KMS-11 (cell line): Measurements from ENCODE around the gene TTC3.

Experiments
- H2AFZ ChIP-seq: fragments of 200-600 bp; sonication (generic); 2 replicates; pipeline ENCODE4 v1.6.1; 2016; ENCODE audit warnings: antibody characterized with exemption, mixed run types, low read depth
- H3K27ac ChIP-seq: fragments of 200-600 bp; sonication (generic); 2 replicates; pipeline ENCODE4 v1.6.1; 2016; ENCODE audit warnings: mild to moderate bottlenecking, mixed run types
- H3K27me3 ChIP-seq: fragments of 200-600 bp; sonication (generic); 2 replicates; pipeline ENCODE4 v1.6.1; 2017; ENCODE audit warnings: mild to moderate bottlenecking, low read depth, mixed run types, moderate library complexity; ENCODE audit not compliant: insufficient read depth
- H3K36me3 ChIP-seq: fragments of 200-600 bp; sonication (generic); 2 replicates; pipeline ENCODE4 v1.6.1; 2017; ENCODE audit warnings: mild to moderate bottlenecking, mixed run types; ENCODE audit not compliant: insufficient read depth
- H3K4me1 ChIP-seq: fragments of 200-600 bp; sonication (generic); 2 replicates; pipeline ENCODE4 v1.6.1; 2016; ENCODE audit warnings: mild to moderate bottlenecking, low read depth, mixed run types; ENCODE audit not compliant: poor library complexity, severe bottlenecking
- H3K4me2 ChIP-seq: fragments of 200-600 bp; sonication (generic); 2 replicates; pipeline ENCODE4 v1.7.0; 2016; ENCODE audit warnings: mild to moderate bottlenecking, mixed run types
- H3K4me3 ChIP-seq: fragments of 200-600 bp; sonication (generic); IDR thresholded peaks from 2 replicates; pipeline ENCODE4 v1.6.1; 2017; ENCODE audit warnings: low read depth, low read length, mixed read lengths; ENCODE audit not compliant: insufficient read depth
- H3K79me2 ChIP-seq: fragments of 200-600 bp; sonication (generic); 2 replicates; pipeline ENCODE4 v1.6.1; 2016; ENCODE audit warnings: low read depth, mixed run types; ENCODE audit not compliant: insufficient read depth
- H3K9ac ChIP-seq: fragments of 200-600 bp; sonication (generic); 2 replicates; pipeline ENCODE4 v1.6.1; 2016; ENCODE audit warnings: mild to moderate bottlenecking, mixed run types
- H4K20me1 ChIP-seq: fragments of 200-600 bp; sonication (generic); 2 replicates; pipeline ENCODE4 v1.6.1; 2016; ENCODE audit warnings: mild to moderate bottlenecking, mixed run types; ENCODE audit not compliant: insufficient read depth
- TF ChIP-seq, protein P1 (sequence below): fragments of 200-600 bp; sonication (generic); conservative IDR thresholded peaks from 2 replicates; pipeline ENCODE4 v1.6.1; 2017; ENCODE audit warnings: low read depth, mild to moderate bottlenecking, antibody characterized with exemption, low read length, moderate library complexity, mixed read lengths

TTC3 gene

DNA sequence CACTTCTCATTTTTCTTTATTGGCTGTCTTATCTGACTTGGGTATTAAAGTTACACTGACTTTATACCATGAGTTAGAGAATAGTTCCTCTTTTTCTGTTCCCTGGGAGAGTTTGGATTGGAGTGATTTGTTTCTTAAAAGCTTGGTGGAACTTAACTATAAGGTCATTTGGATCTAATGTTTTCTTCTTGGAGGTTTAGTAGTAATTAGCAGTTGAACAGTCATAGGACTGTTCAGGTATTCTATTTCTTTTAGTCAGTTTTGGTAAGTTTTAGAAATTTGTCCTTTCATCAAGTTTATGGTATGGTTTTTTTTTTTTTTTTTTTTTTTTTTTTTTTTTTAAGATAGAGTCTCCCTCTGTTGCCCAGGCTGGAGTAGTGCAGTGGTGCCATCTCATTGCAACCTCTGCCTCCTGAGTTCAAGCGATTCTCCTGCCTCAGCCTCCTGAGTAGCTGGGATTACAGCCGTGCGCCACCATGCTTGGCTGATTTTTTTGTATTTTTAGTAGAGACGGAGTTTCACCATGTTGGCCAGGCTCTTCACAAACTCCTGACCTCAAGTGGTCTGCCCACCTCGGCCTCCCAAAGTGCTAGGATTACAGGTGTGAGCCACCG is 6.3 kb downstream of the TTC3 start:
- Histone ChIP-seq H3K36me3 (no peaks in the 10 kb centered on the region), H3K4me1 (peaks cover 13% of the 10 kb centered on the region), H3K27ac (no peak overlapping the region), H4K20me1 (no peaks in the 10 kb centered on the region; the same call in 1 of the 2 replicates), H3K9ac (no peak overlapping the region), H3K4me3 (no peak overlapping the region), H3K4me2 (no peak overlapping the region), H3K27me3 (no peaks in the 10 kb centered on the region), H3K79me2 (peaks cover 82% of the 10 kb centered on the region), H2AFZ (no peak overlapping the region)
- TF ChIP-seq, protein P1, sequence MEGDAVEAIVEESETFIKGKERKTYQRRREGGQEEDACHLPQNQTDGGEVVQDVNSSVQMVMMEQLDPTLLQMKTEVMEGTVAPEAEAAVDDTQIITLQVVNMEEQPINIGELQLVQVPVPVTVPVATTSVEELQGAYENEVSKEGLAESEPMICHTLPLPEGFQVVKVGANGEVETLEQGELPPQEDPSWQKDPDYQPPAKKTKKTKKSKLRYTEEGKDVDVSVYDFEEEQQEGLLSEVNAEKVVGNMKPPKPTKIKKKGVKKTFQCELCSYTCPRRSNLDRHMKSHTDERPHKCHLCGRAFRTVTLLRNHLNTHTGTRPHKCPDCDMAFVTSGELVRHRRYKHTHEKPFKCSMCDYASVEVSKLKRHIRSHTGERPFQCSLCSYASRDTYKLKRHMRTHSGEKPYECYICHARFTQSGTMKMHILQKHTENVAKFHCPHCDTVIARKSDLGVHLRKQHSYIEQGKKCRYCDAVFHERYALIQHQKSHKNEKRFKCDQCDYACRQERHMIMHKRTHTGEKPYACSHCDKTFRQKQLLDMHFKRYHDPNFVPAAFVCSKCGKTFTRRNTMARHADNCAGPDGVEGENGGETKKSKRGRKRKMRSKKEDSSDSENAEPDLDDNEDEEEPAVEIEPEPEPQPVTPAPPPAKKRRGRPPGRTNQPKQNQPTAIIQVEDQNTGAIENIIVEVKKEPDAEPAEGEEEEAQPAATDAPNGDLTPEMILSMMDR, result 0 out of 2 replicates have a peak, but pooled peaks have one; percentile 28

DNA sequence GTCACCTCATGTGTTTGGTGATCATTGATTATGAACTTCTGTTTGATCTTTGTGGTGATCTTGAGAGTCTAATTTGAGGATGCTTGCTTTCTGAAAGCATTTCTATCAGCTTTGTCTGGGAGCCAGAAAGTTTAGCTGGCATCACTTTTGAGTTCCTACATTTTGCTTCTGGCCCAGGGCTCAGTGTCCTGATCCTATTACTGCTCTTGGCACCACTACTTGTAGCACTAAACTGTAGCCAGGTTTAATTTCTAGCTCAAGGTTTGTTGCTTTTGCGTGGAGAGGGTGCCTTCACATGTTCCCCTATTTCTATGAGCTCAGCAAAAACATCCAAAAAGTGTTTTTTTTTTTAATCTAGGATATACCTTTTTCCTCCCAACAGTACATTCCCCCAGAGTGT is 9.3 kb downstream of the TTC3 start:
- no peak overlapping the region for H3K4me3 ChIP-seq
- H4K20me1 ChIP-seq, result no peaks in the 10 kb centered on the region
- TF ChIP-seq, protein P1, result no peak
- no peak overlapping the region for H2AFZ ChIP-seq
- no peak overlapping the region for H3K27ac ChIP-seq
- H3K9ac ChIP-seq, result no peak overlapping the region
- no peaks in the 10 kb centered on the region for H3K36me3 ChIP-seq
- H3K27me3 ChIP-seq, result no peaks in the 10 kb centered on the region
- no peak overlapping the region for H3K4me2 ChIP-seq
- no peaks in the 10 kb centered on the region for H3K4me1 ChIP-seq
- peaks cover 54% of the 10 kb centered on the region; the same call in 1 of the 2 replicates for H3K79me2 ChIP-seq

DNA sequence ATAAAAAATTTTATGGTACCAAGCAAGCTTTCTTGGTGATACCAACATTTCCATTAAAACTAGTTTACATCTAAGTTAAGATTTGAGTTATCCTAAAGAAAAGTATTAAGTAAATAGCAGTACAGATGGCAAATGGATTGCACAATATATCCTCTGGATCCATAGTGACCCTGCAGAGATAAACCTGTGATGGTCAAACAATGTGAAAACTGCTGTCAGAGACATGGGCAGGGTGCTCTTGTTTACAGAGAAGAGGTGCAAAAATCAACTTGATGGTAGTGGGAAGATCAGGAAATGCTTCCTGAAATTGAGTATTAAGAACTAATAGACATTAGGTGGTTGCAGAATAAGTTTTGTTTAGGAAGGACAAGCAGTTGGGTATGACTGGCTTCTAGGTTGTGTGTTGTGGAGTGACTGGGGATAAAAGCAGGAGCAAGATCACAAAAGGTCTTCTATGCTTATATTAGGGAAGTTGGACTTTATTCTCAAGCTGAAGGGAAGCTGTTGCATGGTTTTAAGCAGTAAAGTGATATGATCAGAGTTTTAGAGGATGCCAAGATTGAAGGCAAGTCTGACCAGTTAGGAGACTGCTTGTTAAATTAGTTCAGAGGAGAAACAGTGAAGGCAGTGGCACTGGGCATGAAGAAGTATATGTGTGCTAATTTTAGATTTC is 9.9 kb downstream of the TTC3 start:
- H3K4me3 ChIP-seq, result no peak overlapping the region
- H4K20me1 ChIP-seq, result no peaks in the 10 kb centered on the region
- H3K36me3 ChIP-seq, result no peaks in the 10 kb centered on the region
- H3K27ac ChIP-seq, result no peak overlapping the region
- H2AFZ ChIP-seq, result no peak overlapping the region
- H3K4me2 ChIP-seq, result no peak overlapping the region
- no peaks in the 10 kb centered on the region for H3K27me3 ChIP-seq
- H3K79me2 ChIP-seq, result peaks cover 48% of the 10 kb centered on the region; the same call in 1 of the 2 replicates
- H3K4me1 ChIP-seq, result no peaks in the 10 kb centered on the region
- TF ChIP-seq, protein P1, result no peak
- H3K9ac ChIP-seq, result no peak overlapping the region

DNA sequence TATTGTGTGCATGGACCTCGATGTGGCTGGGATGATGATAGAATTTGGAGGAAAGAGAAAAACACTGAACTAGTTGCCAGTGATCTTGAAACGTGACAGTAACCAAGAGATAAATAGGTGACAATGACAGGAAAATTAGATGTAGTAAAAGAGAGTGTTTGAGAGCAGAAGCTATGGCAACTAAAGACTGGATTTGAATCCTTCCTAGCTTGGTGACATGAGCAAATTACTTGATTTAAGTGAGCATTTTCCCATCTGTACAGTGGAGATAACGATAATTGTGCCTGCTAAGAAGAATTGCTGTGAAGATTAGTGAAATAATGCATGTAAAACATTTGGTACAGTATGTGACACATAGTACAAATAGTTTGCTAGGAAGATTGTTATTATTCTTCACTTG is 12.7 kb downstream of the TTC3 start:
- no peaks in the 10 kb centered on the region for H3K36me3 ChIP-seq
- no peaks in the 10 kb centered on the region for H4K20me1 ChIP-seq
- no peak overlapping the region for H3K9ac ChIP-seq
- TF ChIP-seq, protein P1, result no peak
- no peak overlapping the region for H2AFZ ChIP-seq
- no peaks in the 10 kb centered on the region for H3K4me1 ChIP-seq
- H3K4me2 ChIP-seq, result no peak overlapping the region
- H3K4me3 ChIP-seq, result no peak overlapping the region
- no peaks in the 10 kb centered on the region for H3K27me3 ChIP-seq
- H3K79me2 ChIP-seq, result peaks cover 31% of the 10 kb centered on the region; the same call in 1 of the 2 replicates
- H3K27ac ChIP-seq, result no peak overlapping the region
